Endodermal cell (in vitro differentiated cells): Measurements from ENCODE around the gene IL19. TPM values are rescaled to one million over a fixed set of nuclear protein-coding genes. Genes with fewer than 3 reads are reported as not detected.

ENCODE experiments used
- DNase-seq: peaks from one replicate; pipeline ENCODE4 v3.0.0-alpha.2; 2017
- H3K27ac ChIP-seq: 2 replicates; pipeline ENCODE4 v1.5.1; 2013; ENCODE audit warnings: mild to moderate bottlenecking, low read depth, low read length, moderate library complexity
- H3K27me3 ChIP-seq: 2 replicates; pipeline ENCODE4 v1.6.1; 2013; ENCODE audit warnings: mild to moderate bottlenecking, low read length, moderate library complexity; ENCODE audit not compliant: insufficient read depth, control insufficient read depth, poor library complexity, severe bottlenecking
- H3K36me3 ChIP-seq: 2 replicates; pipeline ENCODE4 v1.7.0; 2013; ENCODE audit warnings: mild to moderate bottlenecking, low read length, moderate library complexity; ENCODE audit not compliant: control insufficient read depth, insufficient read depth
- H3K4me1 ChIP-seq: one replicate; pipeline ENCODE4 v1.7.0; 2013; ENCODE audit warnings: low read length; ENCODE audit not compliant: control insufficient read depth, insufficient read depth
- H3K4me3 ChIP-seq: 2 replicates; pipeline ENCODE4 v1.5.1; 2013; ENCODE audit warnings: mild to moderate bottlenecking, low read length, moderate library complexity
- H3K9ac ChIP-seq: 2 replicates; pipeline ENCODE4 v1.6.1; 2013; ENCODE audit warnings: mild to moderate bottlenecking, low read length, moderate library complexity; ENCODE audit not compliant: poor library complexity, severe bottlenecking; ENCODE audit errors: extremely low read depth
- H3K9me3 ChIP-seq: 2 replicates; pipeline ENCODE4 v1.6.1; 2013; ENCODE audit warnings: mild to moderate bottlenecking, low read length, moderate library complexity; ENCODE audit not compliant: control insufficient read depth
- H3K27ac Mint-ChIP-seq: 2 replicates; pipeline ENCODE4 v1.8.0; 2020; ENCODE audit warnings: mixed read lengths
- H3K27me3 Mint-ChIP-seq: 2 replicates; pipeline ENCODE4 v1.8.0; 2021; ENCODE audit warnings: mild to moderate bottlenecking, mixed read lengths; ENCODE audit not compliant: insufficient read depth
- H3K36me3 Mint-ChIP-seq: 2 replicates; pipeline ENCODE4 v1.8.0; 2020; ENCODE audit warnings: low read depth, mixed read lengths
- H3K4me1 Mint-ChIP-seq: 2 replicates; pipeline ENCODE4 v1.8.0; 2020; ENCODE audit warnings: mixed read lengths
- H3K4me3 Mint-ChIP-seq: 2 replicates; pipeline ENCODE4 v1.8.0; 2020; ENCODE audit warnings: mild to moderate bottlenecking, moderate library complexity, mixed read lengths
- H3K9me3 Mint-ChIP-seq: 2 replicates; pipeline ENCODE4 v1.8.0; 2020; ENCODE audit warnings: mild to moderate bottlenecking, mixed read lengths
- WGBS, 2 experiments: methylation state at CpG; one replicate each; pipeline versions ENCODE4 v1.1.5 to v1.1.7; 2013; ENCODE audit warnings: missing lambda C conversion rate in 2 of 2, mixed read lengths in 1 of 2; ENCODE audit not compliant: insufficient coverage in 1 of 2, insufficient read length in 1 of 2; 5-methylcytosine and 5-hydroxymethylcytosine counted together
- total RNA-seq, 2 donors: library from RNA; stranded (reverse); fragmentation: NEBNext Ultra II Directional in 1 of 2; extraction: Animal tissue kit (Norgen Biotek cat#: 25700) in 1 of 2; gene quantifications; 2 replicates in 1 of 2; 3 replicates in 1 of 2; pipeline ENCODE4 v1.2.1, GENCODE V29; 2021
- TF ChIP-seq, protein P1 (sequence below): fragments of 200-600 bp; sonication (generic); conservative IDR thresholded peaks from 2 replicates; pipeline ENCODE4 v1.5.0; 2021; ENCODE audit warnings: antibody characterized with exemption, mild to moderate bottlenecking

Gene IL19
- total RNA-seq, 2 donors from 2014 or later = not detected

- Mint-ChIP-seq H3K4me1 (peaks cover 7% of the 10 kb centered on the region), H3K27me3 (peaks cover 34% of the 10 kb centered on the region), H3K36me3 (no peaks in the 10 kb centered on the region), H3K9me3 (no peaks in the 10 kb centered on the region), H3K4me3 (no peak within 1 kb of the TSS), H3K27ac (no peak within 1 kb of the TSS)
- Histone ChIP-seq H3K36me3 (no peaks in the 10 kb centered on the region), H3K27ac (no peak within 1 kb of the TSS), H3K9me3 (no peaks in the 10 kb centered on the region), H3K27me3 (peaks cover 42% of the 10 kb centered on the region), H3K9ac (no peak within 1 kb of the TSS), H3K4me3 (no peak within 1 kb of the TSS), H3K4me1 (no peaks in the 10 kb centered on the region)
- TF ChIP-seq, protein P1, sequence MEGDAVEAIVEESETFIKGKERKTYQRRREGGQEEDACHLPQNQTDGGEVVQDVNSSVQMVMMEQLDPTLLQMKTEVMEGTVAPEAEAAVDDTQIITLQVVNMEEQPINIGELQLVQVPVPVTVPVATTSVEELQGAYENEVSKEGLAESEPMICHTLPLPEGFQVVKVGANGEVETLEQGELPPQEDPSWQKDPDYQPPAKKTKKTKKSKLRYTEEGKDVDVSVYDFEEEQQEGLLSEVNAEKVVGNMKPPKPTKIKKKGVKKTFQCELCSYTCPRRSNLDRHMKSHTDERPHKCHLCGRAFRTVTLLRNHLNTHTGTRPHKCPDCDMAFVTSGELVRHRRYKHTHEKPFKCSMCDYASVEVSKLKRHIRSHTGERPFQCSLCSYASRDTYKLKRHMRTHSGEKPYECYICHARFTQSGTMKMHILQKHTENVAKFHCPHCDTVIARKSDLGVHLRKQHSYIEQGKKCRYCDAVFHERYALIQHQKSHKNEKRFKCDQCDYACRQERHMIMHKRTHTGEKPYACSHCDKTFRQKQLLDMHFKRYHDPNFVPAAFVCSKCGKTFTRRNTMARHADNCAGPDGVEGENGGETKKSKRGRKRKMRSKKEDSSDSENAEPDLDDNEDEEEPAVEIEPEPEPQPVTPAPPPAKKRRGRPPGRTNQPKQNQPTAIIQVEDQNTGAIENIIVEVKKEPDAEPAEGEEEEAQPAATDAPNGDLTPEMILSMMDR = peak; percentile 97
- peak; percentile 96 for DNase-seq
- 52 to 61% methylated on average over 15 to 19 of the region's 19 CpGs for WGBS, 2 experiments
These were observed 94.5 kb downstream of the IL19 start, which contains the start of gene IL20 for GRCh38 chr1:206864939-206865671. IL20 (plus strand) TSS chr1:206865623; CDS start chr1:206865853, 230 bp downstream.

DNA sequence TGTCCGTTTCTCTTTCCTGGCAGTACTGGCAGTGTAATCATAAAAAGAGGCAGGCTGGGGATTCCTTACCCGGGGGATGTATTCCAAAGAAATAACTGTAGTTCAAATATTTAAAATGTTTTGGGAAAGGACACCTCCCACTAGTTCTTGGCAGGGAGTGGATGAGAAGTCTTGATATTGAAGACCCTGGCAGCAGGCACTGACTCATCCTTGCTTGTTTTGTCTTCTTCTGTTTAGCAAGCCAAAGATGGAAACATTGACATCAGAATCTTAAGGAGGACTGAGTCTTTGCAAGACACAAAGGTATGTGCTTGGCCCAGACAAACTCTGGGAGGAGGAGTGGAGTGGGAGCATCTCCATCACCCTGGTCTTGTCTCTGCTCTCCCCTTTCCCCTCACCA, 95.5 kb downstream of the IL19 start:
- Mint-ChIP-seq H3K27me3 (peaks cover 32% of the 10 kb centered on the region), H3K4me3 (no peak overlapping the region), H3K4me1 (peaks cover 7% of the 10 kb centered on the region), H3K27ac (no peak overlapping the region), H3K9me3 (no peaks in the 10 kb centered on the region), H3K36me3 (no peaks in the 10 kb centered on the region)
- H3K27ac ChIP-seq = no peak overlapping the region
- H3K9ac ChIP-seq = no peak overlapping the region
- no peaks in the 10 kb centered on the region for H3K9me3 ChIP-seq
- no peaks in the 10 kb centered on the region for H3K4me1 ChIP-seq
- H3K36me3 ChIP-seq = no peaks in the 10 kb centered on the region
- TF ChIP-seq, protein P1 = no peak
- H3K27me3 ChIP-seq = peaks cover 47% of the 10 kb centered on the region
- 83% methylated on average over 2 of the region's 2 CpGs; no CpG with 5 or more reads in 1 of the 2 experiments for WGBS, 2 experiments
- DNase-seq = no peak
- H3K4me3 ChIP-seq = no peak overlapping the region

- 83% methylated on average over 1 of the region's 1 CpG; no CpG with 5 or more reads in 1 of the 2 experiments for WGBS, 2 experiments
- no peak for DNase-seq
- peaks cover 29% of the 10 kb centered on the region for H3K27me3 Mint-ChIP-seq
These were observed 96.7 kb downstream of the IL19 start for GRCh38 chr1:206867239-206867638.

More at GRCh38 chr1:206867239-206867638, 96.7 kb downstream of the IL19 start:
- Histone ChIP-seq H3K36me3 (no peaks in the 10 kb centered on the region), H3K27me3 (peaks cover 42% of the 10 kb centered on the region), H3K9ac (no peak overlapping the region), H3K9me3 (peaks cover 2% of the 10 kb centered on the region), H3K4me1 (no peaks in the 10 kb centered on the region), H3K4me3 (no peak overlapping the region), H3K27ac (no peak overlapping the region)
- Mint-ChIP-seq H3K36me3 (no peaks in the 10 kb centered on the region), H3K9me3 (peaks cover 2% of the 10 kb centered on the region), H3K4me1 (peaks cover 7% of the 10 kb centered on the region), H3K27ac (no peak overlapping the region), H3K4me3 (no peak overlapping the region)
- TF ChIP-seq, protein P1 = no peak
